ENCODE measurements around the gene E2F3. TPM values are rescaled to one million over a fixed set of nuclear protein-coding genes. Genes with fewer than 3 reads are reported as not detected.

The E2F3 gene
- total RNA-seq, 1 experiment from 2014 or later: 35.7 TPM

- H3K23me2 ChIP-seq (ENCODE audit: insufficient read length, low read depth, low read length, poor library complexity, severe bottlenecking): no peaks in the 10 kb centered on the region
- H2BK120ac ChIP-seq (ENCODE audit: low read depth, low read length, poor library complexity, severe bottlenecking): no peak overlapping the region
- no peak overlapping the region for H4K8ac ChIP-seq (replicated peaks; ENCODE audit: insufficient read length, low read depth, low read length)
- Mint-ChIP-seq H3K36me3 (ENCODE audit: insufficient read depth in 1 of 3, low read depth in 3 of 3) (no peaks in the 10 kb centered on the region), H3K9me3 (no peaks in the 10 kb centered on the region), H3K27ac (no peak overlapping the region), H3K27me3 (ENCODE audit: low read depth) (peaks cover 5% of the 10 kb centered on the region), H3K4me3 (no peak overlapping the region), H3K4me1 (peaks cover 2 to 5% of the 10 kb centered on the region in 2 experiments; a peak in 2 of 4 replicates)
- no peak for TF ChIP-seq CTCF (conservative IDR thresholded peaks at IDR 0.05)
- H2BK5ac ChIP-seq (ENCODE audit: insufficient read length, low read length): no peak overlapping the region
- H4K20me1 ChIP-seq (ENCODE audit: control insufficient read depth, insufficient read depth, insufficient read length): no peaks in the 10 kb centered on the region
- H3K79me2 ChIP-seq (ENCODE audit: insufficient read depth, low read length): no peaks in the 10 kb centered on the region
- H3K23ac ChIP-seq (ENCODE audit: insufficient read length, low read depth, low read length): no peak overlapping the region
- H4K91ac ChIP-seq (ENCODE audit: insufficient read length, low read depth, low read length): no peak overlapping the region
- no peak for DNase-seq
- H3K27me3 ChIP-seq (ENCODE audit: insufficient read depth, low read length): no peaks in the 10 kb centered on the region
- no peaks in the 10 kb centered on the region for H3K4me1 ChIP-seq (ENCODE audit: insufficient read depth, low read length)
- no peak overlapping the region for H3T11ph ChIP-seq (ENCODE audit: low read length)
- no peaks in the 10 kb centered on the region for H3K9me3 ChIP-seq (ENCODE audit: control insufficient read depth, low read depth, low read length)
- H3K56ac ChIP-seq (ENCODE audit: insufficient read length, low read depth, low read length): no peak overlapping the region
- H3K27ac ChIP-seq (ENCODE audit: insufficient read length, low read depth, low read length): no peak overlapping the region
- H3K79me1 ChIP-seq (ENCODE audit: insufficient read depth, low read depth, low read length, poor library complexity, severe bottlenecking): no peaks in the 10 kb centered on the region
- no peak overlapping the region for H3K4ac ChIP-seq (ENCODE audit: low read depth, low read length)
- no peak overlapping the region for H2BK12ac ChIP-seq (ENCODE audit: insufficient read length, low read depth, low read length)
- H2AFZ ChIP-seq (ENCODE audit: low read length): no peak overlapping the region
- no peak overlapping the region for H3K4me2 ChIP-seq (ENCODE audit: insufficient read depth, insufficient read length, low read length)
- no peak overlapping the region for H2BK20ac ChIP-seq (ENCODE audit: low read depth, low read length, poor library complexity, severe bottlenecking)
- H3K14ac ChIP-seq (ENCODE audit: insufficient read depth, low read length): no peak overlapping the region
- no CpG with 5 or more reads among the region's 2 CpGs for WGBS (ENCODE audit: extremely low coverage, insufficient read length, low lambda C conversion rate)
- H2BK15ac ChIP-seq (ENCODE audit: low read depth, low read length): no peak overlapping the region
- no peak overlapping the region for H2AK5ac ChIP-seq (ENCODE audit: insufficient read length, low read length)
- H4K5ac ChIP-seq (ENCODE audit: insufficient read length, low read depth, low read length): no peak overlapping the region
- H3K18ac ChIP-seq (ENCODE audit: insufficient read length, low read depth, low read length): no peak overlapping the region
- H3K9ac ChIP-seq (ENCODE audit: extremely low read depth, insufficient read length, low read length): no peak overlapping the region
These were observed 31.3 kb upstream of the E2F3 start for GRCh38 chr6:20370393-20370792.

All from H9 (cell line).